KOPT-K1 (cell line): ENCODE data around the gene CPA1.

Experiments
- H3K27ac ChIP-seq: fragments of 200-600 bp; sonication (generic); 2 replicates; pipeline ENCODE4 v1.5.1; 2016; ENCODE audit warnings: antibody characterized with exemption, mild to moderate bottlenecking, low read depth, low read length; ENCODE audit not compliant: poor library complexity, severe bottlenecking
- H3K36me3 ChIP-seq: fragments of 200-600 bp; sonication (generic); 2 replicates; pipeline ENCODE4 v1.5.1; 2017; ENCODE audit warnings: antibody characterized with exemption, mild to moderate bottlenecking, low read length, moderate library complexity; ENCODE audit not compliant: insufficient read depth
- H3K9me3 ChIP-seq: fragments of 200-600 bp; sonication (generic); 2 replicates; pipeline ENCODE4 v1.5.1; 2017; ENCODE audit warnings: antibody characterized with exemption, low read length, mild to moderate bottlenecking; ENCODE audit not compliant: insufficient read depth, poor library complexity, severe bottlenecking

CPA1 gene

DNA sequence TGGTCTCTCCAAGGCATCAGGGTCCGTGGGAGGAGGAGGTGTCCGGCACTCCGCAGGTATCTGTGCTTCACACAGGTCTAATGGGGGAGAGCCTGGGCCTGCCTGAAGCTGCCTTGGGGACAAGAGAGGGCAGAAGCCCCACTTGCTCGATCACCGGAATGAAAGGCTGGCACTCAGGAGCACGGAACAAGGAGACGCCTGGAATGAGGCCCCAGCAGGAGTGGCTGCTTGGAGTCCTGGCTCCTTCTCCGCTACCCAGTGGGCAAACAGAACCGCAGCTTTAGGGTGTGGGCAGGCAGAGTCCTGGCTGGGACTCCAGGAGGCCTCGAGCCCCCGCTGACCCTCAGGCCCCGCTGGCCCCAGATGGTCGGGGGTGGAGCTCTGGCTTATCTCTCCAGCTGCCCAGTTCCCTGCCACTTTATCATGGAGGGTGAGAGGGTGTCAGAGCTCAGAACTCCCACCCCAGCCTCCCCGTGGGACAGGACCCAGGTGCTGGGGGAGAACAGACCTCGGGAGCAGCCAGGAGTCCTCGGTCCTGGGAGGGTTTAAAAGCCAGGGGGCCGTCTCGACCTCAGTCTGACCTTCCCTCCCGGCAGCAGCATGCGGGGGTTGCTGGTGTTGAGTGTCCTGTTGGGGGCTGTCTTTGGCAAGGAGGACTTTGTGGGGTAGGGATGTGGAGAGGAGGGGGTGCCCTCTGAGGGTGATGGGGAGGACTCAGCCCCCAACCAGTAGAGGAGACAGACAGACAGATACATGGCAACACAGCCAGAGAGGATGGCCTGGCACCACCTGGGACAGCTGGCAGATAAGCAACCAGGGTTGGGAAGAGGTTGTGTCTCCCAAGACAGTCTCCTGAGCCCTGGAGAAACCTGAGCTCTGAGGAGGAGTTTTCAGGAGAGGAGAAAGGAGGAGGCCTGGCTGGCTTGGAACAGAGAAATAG is at the start of gene CPA1:
TSS of gene CPA1 (plus strand) at position 574 of the 940 bp plus-strand sequence. CDS start at position 601, 27 bp downstream.
- Histone ChIP-seq H3K36me3 (no peaks in the 10 kb centered on the region), H3K27ac (no peak within 1 kb of the TSS), H3K9me3 (peaks cover 21% of the 10 kb centered on the region)

DNA sequence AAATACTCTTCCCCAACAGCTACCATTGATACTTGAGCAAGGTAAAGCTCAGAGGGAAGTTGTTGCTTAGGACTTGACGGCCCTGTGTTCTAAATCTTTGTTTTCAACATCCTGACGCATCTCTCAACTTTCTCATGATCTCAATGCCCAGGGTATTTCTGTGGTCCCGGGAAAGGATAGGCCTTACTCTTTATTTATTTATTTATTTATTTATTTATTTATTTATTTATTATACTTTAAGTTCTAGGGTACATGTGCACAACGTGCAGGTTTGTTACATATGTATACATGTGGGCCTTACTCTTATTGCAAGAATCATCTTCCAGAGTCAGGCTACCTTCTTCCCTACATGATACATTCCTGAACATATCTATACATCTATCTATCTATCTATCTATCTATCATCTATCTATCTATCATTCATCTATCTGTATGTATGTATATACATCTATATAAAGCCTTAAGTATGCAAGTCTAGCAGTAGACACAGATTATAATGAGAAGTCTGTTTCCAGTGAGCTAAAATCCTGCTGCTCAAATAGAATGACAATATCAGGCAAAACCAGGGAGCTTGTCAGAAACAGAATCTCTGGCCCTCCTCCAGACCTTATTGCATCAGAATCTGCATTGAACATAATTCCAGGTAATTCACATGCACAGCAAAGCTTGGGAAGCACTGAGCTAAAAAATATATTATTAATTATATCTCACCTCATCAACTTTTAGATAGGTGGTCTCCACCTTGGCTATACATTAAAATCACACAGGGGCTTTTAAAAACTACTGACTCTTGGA is 47.8 kb upstream of the CPA1 start:
- Histone ChIP-seq H3K36me3 (no peaks in the 10 kb centered on the region), H3K27ac (no peak overlapping the region), H3K9me3 (no peaks in the 10 kb centered on the region)

GRCh38 chr7:130333832-130334231 is 46.5 kb upstream of the CPA1 start:
- Histone ChIP-seq H3K9me3 (no peaks in the 10 kb centered on the region), H3K36me3 (no peaks in the 10 kb centered on the region), H3K27ac (no peak overlapping the region)

GRCh38 chr7:130334274-130334673 is 46.0 kb upstream of the CPA1 start:
- H3K36me3 ChIP-seq = no peaks in the 10 kb centered on the region
- H3K9me3 ChIP-seq = no peaks in the 10 kb centered on the region
- H3K27ac ChIP-seq = no peak overlapping the region

GRCh38 chr7:130337410-130337971 is 42.8 kb upstream of the CPA1 start:
- H3K27ac ChIP-seq = no peak overlapping the region
- no peaks in the 10 kb centered on the region for H3K36me3 ChIP-seq
- H3K9me3 ChIP-seq = no peaks in the 10 kb centered on the region

DNA sequence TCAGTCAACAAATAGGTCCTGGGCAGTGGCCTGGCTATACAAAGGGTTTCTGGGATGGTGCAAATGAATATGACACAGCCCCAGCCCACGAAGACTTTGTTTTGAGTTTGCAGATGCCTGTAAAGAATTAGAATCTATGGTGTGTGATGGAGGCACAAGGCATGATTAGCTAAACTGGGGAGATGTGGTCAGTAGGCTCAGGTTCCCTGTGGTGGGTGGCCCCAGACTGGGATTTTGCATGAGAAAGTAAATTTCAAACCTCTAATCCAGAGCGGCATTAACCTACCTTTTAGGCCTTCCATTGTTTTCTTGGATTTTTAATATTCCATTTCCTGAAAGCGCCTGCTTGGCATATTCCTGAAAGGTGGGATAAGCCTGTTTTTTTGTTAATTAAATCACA is 42.1 kb upstream of the CPA1 start:
- no peaks in the 10 kb centered on the region for H3K9me3 ChIP-seq
- H3K36me3 ChIP-seq = no peaks in the 10 kb centered on the region
- no peak overlapping the region for H3K27ac ChIP-seq

DNA sequence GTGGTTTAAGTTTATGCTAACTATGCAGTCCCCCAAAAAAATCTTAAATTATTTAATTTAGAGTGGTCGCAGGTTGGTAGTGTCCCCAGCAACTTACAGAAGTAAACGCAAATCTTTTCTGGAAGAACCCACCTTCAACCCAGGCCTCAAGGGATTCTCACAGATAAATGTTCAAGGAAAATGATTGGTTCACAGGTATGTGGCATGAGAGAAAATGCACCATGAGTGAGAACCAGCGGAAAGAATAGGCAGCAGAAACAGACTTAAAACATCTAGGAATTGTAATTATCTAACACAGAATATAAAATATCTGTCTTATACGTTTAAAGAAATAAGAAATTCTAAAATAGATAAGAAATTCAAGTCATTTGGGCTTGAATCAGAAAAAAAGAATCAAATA is 38.4 kb upstream of the CPA1 start:
- no peaks in the 10 kb centered on the region for H3K9me3 ChIP-seq
- H3K36me3 ChIP-seq = no peaks in the 10 kb centered on the region
- H3K27ac ChIP-seq = no peak overlapping the region

GRCh38 chr7:130342701-130343380 is 37.5 kb upstream of the CPA1 start:
- Histone ChIP-seq H3K27ac (no peak overlapping the region), H3K9me3 (no peaks in the 10 kb centered on the region), H3K36me3 (no peaks in the 10 kb centered on the region)

GRCh38 chr7:130344271-130344866 is 35.9 kb upstream of the CPA1 start, which contains the start of gene CPA5:
CPA5 (plus strand) TSS chr7:130344816; CDS start chr7:130346486, 1,670 bp downstream.
- H3K9me3 ChIP-seq = no peaks in the 10 kb centered on the region
- no peaks in the 10 kb centered on the region for H3K36me3 ChIP-seq
- no peak within 1 kb of the TSS for H3K27ac ChIP-seq

GRCh38 chr7:130345136-130345535 is 35.2 kb upstream of the CPA1 start:
- Histone ChIP-seq H3K36me3 (no peaks in the 10 kb centered on the region), H3K27ac (no peak overlapping the region), H3K9me3 (no peaks in the 10 kb centered on the region)

GRCh38 chr7:130345725-130346124 is 34.6 kb upstream of the CPA1 start:
- no peak overlapping the region for H3K27ac ChIP-seq

GRCh38 chr7:130346177-130346905 is 34.0 kb upstream of the CPA1 start:
- Histone ChIP-seq H3K27ac (no peak overlapping the region), H3K9me3 (no peaks in the 10 kb centered on the region), H3K36me3 (no peaks in the 10 kb centered on the region)

More at GRCh38 chr7:130345725-130346124, 34.6 kb upstream of the CPA1 start:
- no peaks in the 10 kb centered on the region for H3K36me3 ChIP-seq
- H3K9me3 ChIP-seq = no peaks in the 10 kb centered on the region

- Histone ChIP-seq H3K9me3 (no peaks in the 10 kb centered on the region), H3K36me3 (no peaks in the 10 kb centered on the region), H3K27ac (no peak overlapping the region)
These were observed 33.4 kb upstream of the CPA1 start for GRCh38 chr7:130346941-130347340.
